ENCODE data around the gene TMEM223. TPM values are rescaled to one million over a fixed set of nuclear protein-coding genes. Genes with fewer than 3 reads are reported as not detected.
A peak's percentile ranks its signal among the peaks of the same experiment; 100 is the strongest.

The TMEM223 gene
- total and polyA plus RNA-seq, 9 of the 15 experiments (the other 6 are each of a cell fraction or from before 2014, with no cell fraction given): 5.9 to 34.5 (median 19.6) TPM

GRCh38 chr11:62771144-62772021, 20.4 kb downstream of the TMEM223 start, which contains the start of gene TAF6L (continued):
- TF ChIP-seq, protein P1, sequence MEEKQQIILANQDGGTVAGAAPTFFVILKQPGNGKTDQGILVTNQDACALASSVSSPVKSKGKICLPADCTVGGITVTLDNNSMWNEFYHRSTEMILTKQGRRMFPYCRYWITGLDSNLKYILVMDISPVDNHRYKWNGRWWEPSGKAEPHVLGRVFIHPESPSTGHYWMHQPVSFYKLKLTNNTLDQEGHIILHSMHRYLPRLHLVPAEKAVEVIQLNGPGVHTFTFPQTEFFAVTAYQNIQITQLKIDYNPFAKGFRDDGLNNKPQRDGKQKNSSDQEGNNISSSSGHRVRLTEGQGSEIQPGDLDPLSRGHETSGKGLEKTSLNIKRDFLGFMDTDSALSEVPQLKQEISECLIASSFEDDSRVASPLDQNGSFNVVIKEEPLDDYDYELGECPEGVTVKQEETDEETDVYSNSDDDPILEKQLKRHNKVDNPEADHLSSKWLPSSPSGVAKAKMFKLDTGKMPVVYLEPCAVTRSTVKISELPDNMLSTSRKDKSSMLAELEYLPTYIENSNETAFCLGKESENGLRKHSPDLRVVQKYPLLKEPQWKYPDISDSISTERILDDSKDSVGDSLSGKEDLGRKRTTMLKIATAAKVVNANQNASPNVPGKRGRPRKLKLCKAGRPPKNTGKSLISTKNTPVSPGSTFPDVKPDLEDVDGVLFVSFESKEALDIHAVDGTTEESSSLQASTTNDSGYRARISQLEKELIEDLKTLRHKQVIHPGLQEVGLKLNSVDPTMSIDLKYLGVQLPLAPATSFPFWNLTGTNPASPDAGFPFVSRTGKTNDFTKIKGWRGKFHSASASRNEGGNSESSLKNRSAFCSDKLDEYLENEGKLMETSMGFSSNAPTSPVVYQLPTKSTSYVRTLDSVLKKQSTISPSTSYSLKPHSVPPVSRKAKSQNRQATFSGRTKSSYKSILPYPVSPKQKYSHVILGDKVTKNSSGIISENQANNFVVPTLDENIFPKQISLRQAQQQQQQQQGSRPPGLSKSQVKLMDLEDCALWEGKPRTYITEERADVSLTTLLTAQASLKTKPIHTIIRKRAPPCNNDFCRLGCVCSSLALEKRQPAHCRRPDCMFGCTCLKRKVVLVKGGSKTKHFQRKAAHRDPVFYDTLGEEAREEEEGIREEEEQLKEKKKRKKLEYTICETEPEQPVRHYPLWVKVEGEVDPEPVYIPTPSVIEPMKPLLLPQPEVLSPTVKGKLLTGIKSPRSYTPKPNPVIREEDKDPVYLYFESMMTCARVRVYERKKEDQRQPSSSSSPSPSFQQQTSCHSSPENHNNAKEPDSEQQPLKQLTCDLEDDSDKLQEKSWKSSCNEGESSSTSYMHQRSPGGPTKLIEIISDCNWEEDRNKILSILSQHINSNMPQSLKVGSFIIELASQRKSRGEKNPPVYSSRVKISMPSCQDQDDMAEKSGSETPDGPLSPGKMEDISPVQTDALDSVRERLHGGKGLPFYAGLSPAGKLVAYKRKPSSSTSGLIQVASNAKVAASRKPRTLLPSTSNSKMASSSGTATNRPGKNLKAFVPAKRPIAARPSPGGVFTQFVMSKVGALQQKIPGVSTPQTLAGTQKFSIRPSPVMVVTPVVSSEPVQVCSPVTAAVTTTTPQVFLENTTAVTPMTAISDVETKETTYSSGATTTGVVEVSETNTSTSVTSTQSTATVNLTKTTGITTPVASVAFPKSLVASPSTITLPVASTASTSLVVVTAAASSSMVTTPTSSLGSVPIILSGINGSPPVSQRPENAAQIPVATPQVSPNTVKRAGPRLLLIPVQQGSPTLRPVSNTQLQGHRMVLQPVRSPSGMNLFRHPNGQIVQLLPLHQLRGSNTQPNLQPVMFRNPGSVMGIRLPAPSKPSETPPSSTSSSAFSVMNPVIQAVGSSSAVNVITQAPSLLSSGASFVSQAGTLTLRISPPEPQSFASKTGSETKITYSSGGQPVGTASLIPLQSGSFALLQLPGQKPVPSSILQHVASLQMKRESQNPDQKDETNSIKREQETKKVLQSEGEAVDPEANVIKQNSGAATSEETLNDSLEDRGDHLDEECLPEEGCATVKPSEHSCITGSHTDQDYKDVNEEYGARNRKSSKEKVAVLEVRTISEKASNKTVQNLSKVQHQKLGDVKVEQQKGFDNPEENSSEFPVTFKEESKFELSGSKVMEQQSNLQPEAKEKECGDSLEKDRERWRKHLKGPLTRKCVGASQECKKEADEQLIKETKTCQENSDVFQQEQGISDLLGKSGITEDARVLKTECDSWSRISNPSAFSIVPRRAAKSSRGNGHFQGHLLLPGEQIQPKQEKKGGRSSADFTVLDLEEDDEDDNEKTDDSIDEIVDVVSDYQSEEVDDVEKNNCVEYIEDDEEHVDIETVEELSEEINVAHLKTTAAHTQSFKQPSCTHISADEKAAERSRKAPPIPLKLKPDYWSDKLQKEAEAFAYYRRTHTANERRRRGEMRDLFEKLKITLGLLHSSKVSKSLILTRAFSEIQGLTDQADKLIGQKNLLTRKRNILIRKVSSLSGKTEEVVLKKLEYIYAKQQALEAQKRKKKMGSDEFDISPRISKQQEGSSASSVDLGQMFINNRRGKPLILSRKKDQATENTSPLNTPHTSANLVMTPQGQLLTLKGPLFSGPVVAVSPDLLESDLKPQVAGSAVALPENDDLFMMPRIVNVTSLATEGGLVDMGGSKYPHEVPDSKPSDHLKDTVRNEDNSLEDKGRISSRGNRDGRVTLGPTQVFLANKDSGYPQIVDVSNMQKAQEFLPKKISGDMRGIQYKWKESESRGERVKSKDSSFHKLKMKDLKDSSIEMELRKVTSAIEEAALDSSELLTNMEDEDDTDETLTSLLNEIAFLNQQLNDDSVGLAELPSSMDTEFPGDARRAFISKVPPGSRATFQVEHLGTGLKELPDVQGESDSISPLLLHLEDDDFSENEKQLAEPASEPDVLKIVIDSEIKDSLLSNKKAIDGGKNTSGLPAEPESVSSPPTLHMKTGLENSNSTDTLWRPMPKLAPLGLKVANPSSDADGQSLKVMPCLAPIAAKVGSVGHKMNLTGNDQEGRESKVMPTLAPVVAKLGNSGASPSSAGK (IDR thresholded peaks at IDR 0.05): peak; percentile 78
- no peak for TF ChIP-seq POLR3A (IDR thresholded peaks at IDR 0.05; ENCODE audit: borderline replicate concordance, extremely low read depth, insufficient read depth, insufficient read length)
- TF ChIP-seq GATAD2B (IDR thresholded peaks at IDR 0.05; ENCODE audit: borderline replicate concordance): no peak
- TF ChIP-seq ZNF766 (CRISPR knock-in tag; conservative IDR thresholded peaks at IDR 0.05): peak; percentile 85; the same call in 1 of the 2 replicates
- TF ChIP-seq CC2D1A (IDR thresholded peaks at IDR 0.05): no peak
- TF ChIP-seq HDAC8 (tag; IDR thresholded peaks at IDR 0.05): no peak
- no peak for TF ChIP-seq ZNF764 (CRISPR knock-in tag; IDR thresholded peaks at IDR 0.05; ENCODE audit: low read depth)
- no peak for TF ChIP-seq SIN3B (IDR thresholded peaks at IDR 0.05; ENCODE audit: low read depth)
- no peak for TF ChIP-seq PYGO2 (tag; IDR thresholded peaks at IDR 0.05)
- TF ChIP-seq SRSF7 (optimal IDR thresholded peaks at IDR 0.05; ENCODE audit: low read depth, low read length): no peak
- TF ChIP-seq HMG20B (CRISPR knock-in tag; IDR thresholded peaks at IDR 0.05): no peak
- peak; percentile 25; the same call in 1 of the 2 replicates for TF ChIP-seq CHD2 (IDR thresholded peaks at IDR 0.05; ENCODE audit: low read depth, low read length)
- peak; percentile 63; the same call in 1 of the 2 replicates for TF ChIP-seq POLR2AphosphoS2 (IDR thresholded peaks at IDR 0.05; ENCODE audit: low read length)
- peak; percentile 32 for TF ChIP-seq PHF20 (IDR thresholded peaks at IDR 0.05; ENCODE audit: partially characterized antibody)
- 0 out of 2 replicates have a peak, but pooled peaks have one; percentile 2 for TF ChIP-seq ETV1 (tag; conservative IDR thresholded peaks at IDR 0.05; ENCODE audit: low read depth)

Data from K562 (cell line).